Activated CD4-positive, alpha-beta T cell treated with anti-CD3 and anti-CD28 coated beads for 36 hours (primary cell): ENCODE results near the gene MACROD2. TPM values are rescaled to one million over a fixed set of nuclear protein-coding genes. Genes with fewer than 3 reads are reported as not detected.

Source experiments
- ATAC-seq: fragments of 200-7000 bp; cut with Tn5 transposase; one replicate; pipeline ENCODE4 v1.10.0; 2021; ENCODE audit warnings: mild to moderate bottlenecking, moderate library complexity
- CTCF ChIA-PET: fragments of 350-600 bp; sonication (Branson Sonifier 250); formaldehyde crosslinking; loops from one replicate; lab custom pipeline; 2021; ENCODE audit warnings: antibody characterized with exemption; lab: Charles Lee
- POLR2A ChIA-PET: fragments of 350-600 bp; sonication (Branson Sonifier 250); formaldehyde crosslinking; loops from one replicate; lab custom pipeline; 2021; ENCODE audit warnings: antibody characterized with exemption, inconsistent platforms; lab: Charles Lee
- DNase-seq: peaks from one replicate; pipeline ENCODE4 v3.0.0-alpha.2; 2020
- H3K27ac Mint-ChIP-seq: one replicate; pipeline ENCODE4 v1.8.0; 2021; ENCODE audit warnings: mixed read lengths
- H3K27me3 Mint-ChIP-seq: one replicate; pipeline ENCODE4 v1.8.0; 2021; ENCODE audit warnings: mixed read lengths
- H3K36me3 Mint-ChIP-seq: one replicate; pipeline ENCODE4 v1.8.0; 2021; ENCODE audit warnings: low read depth, mixed read lengths
- H3K4me1 Mint-ChIP-seq: one replicate; pipeline ENCODE4 v1.8.0; 2021; ENCODE audit warnings: mixed read lengths
- H3K4me3 Mint-ChIP-seq: one replicate; pipeline ENCODE4 v1.8.0; 2021; ENCODE audit warnings: mild to moderate bottlenecking, moderate library complexity, mixed read lengths
- H3K9me3 Mint-ChIP-seq: one replicate; pipeline ENCODE4 v1.8.0; 2021; ENCODE audit warnings: low read depth, mixed read lengths
- intact Hi-C, 2 experiments: fragments of 100-400 bp; cut with DNase I in 1 of 2; cut with micrococcal nuclease in 1 of 2; formaldehyde crosslinking; loops; one replicate each; pipeline versions ENCODE4 v1.14.2 to v1.15.1; 2022 to 2024; cut with DNase I, micrococcal nuclease
- total RNA-seq, 2 experiments: library from RNA; stranded (reverse); gene quantifications; one replicate each; pipeline ENCODE4 v1.2.3, GENCODE V29; 2021

Gene MACROD2
- total RNA-seq, 2 experiments from 2014 or later: not detected

- Mint-ChIP-seq H3K27me3 (no peaks in the 10 kb centered on the region), H3K36me3 (no peaks in the 10 kb centered on the region), H3K4me3 (no peak overlapping the region), H3K9me3 (no peaks in the 10 kb centered on the region), H3K4me1 (no peaks in the 10 kb centered on the region), H3K27ac (no peak overlapping the region)
- ChIA-PET CTCF (interaction anchor here (0.7 to 1.2 kb wide), 2 partner anchors 12 to 1136 kb away, joined by 3 read pairs; no protein-coding TSS in a partner anchor), POLR2A (no interaction called here)
- DNase-seq (no peak), ATAC-seq (no peak)
- intact Hi-C loops: no loop called here
These were observed 1660.8 kb downstream of the MACROD2 start for GRCh38 chr20:15656124-15656523.

DNA sequence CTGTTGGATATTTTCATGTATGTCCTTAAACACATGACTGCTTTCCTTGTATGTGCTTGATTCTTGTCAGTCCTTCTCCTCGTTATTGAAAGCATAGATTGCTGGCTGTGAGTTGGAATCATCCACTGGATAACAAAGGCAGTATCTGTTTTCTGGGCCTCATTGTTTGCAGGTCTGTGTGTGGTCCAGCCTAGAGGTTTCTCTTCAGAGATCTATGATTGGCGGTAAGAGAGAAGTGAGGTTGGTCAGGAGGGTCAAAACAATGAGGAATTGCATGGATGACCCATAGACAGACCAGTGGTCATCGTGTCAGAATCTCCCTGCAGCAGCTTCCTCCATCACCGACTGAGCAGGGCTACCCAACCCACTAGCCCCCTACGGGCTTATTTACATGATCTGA is 1663.0 kb downstream of the MACROD2 start:
- POLR2A ChIA-PET: no interaction called here
- Mint-ChIP-seq H3K27ac (no peak overlapping the region), H3K36me3 (no peaks in the 10 kb centered on the region)

DNA sequence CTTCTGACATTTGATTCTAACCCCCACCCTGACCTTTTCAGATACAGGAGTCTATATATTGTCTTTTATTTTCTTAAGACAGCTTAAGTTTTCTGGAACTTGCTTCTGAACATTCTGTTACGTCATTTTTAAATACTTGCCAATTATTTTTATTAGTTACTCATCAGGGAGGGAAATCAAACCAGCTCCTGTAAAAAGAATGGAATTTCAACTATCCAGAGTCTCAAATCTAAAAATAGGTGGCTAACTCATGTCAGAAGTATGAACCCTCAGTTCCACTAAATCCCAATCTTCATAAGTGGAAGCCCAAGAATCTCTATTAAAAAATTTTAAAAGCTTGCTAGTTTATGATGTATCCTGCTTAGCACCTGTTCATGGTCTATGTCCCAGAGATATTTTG is 1677.9 kb downstream of the MACROD2 start:
- Mint-ChIP-seq H3K4me1 (no peaks in the 10 kb centered on the region), H3K9me3 (peaks cover 8% of the 10 kb centered on the region), H3K27ac (no peak overlapping the region), H3K4me3 (no peak overlapping the region), H3K36me3 (no peaks in the 10 kb centered on the region), H3K27me3 (no peaks in the 10 kb centered on the region)
- ChIA-PET POLR2A (no interaction called here), CTCF (interaction anchor here (0.6 kb wide), 1 partner anchor 10 kb away, joined by 3 read pairs; no protein-coding TSS in a partner anchor)
- DNase-seq (no peak), ATAC-seq (no peak)
- intact Hi-C loops: no loop called here

More for the DNA sequence above, 1663.0 kb downstream of the MACROD2 start:
- no peak overlapping the region for H3K4me3 Mint-ChIP-seq
- no peaks in the 10 kb centered on the region for H3K27me3 Mint-ChIP-seq
- intact Hi-C loops: no loop called here
- CTCF ChIA-PET: interaction anchor here (0.6 kb wide), 1 partner anchor 1305 kb away, joined by 3 read pairs; no protein-coding TSS in a partner anchor
- no peaks in the 10 kb centered on the region for H3K9me3 Mint-ChIP-seq
- ATAC-seq: no peak
- DNase-seq: no peak
- no peaks in the 10 kb centered on the region for H3K4me1 Mint-ChIP-seq

DNA sequence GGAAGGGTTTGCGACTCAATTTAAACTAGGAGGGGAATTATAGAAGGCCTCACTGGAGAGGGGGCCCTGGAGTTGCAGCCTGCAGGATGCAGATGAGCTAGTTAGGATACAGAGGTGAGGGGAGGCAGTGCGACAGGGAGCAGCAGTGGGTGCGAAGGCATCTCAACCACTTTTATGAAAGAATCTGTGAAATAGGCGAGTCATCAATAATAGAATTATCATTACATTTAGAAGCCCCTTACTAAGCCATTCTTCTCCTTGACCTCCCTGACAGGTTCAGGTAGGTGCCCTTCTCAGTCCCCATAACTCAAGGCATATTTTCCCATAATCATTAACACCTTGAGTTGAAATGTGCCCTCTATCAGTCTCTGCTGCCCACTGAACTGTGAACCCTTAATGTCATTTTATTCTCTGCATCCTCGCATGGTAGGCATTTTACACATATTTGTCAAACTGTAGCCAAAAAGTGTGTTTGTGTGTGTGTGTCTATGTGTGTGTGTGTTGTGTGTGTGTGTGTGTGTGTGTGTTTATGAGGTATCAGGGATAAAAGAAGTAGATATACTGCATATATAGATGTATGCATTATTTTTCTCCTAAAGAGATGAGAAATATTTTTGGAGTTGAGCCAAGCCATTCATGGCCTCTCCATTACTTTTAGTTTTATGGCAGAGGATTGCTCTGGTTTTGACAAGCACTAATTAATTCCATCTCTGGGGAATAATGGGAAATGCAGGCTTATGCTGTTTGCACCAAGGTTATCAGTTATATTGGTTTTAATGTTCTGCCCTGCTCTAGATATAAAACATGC is 1679.1 kb downstream of the MACROD2 start:
- ChIA-PET POLR2A (no interaction called here), CTCF (interaction anchor here (0.6 kb wide), 1 partner anchor 704 kb away, joined by 3 read pairs; no protein-coding TSS in a partner anchor)
- DNase-seq: no peak
- intact Hi-C loops: no loop called here
- peaks cover 6% of the 10 kb centered on the region for H3K9me3 Mint-ChIP-seq
- no peaks in the 10 kb centered on the region for H3K36me3 Mint-ChIP-seq
- no peaks in the 10 kb centered on the region for H3K27me3 Mint-ChIP-seq
- no peak overlapping the region for H3K27ac Mint-ChIP-seq
- H3K4me3 Mint-ChIP-seq: no peak overlapping the region
- no peak for ATAC-seq
- H3K4me1 Mint-ChIP-seq: no peaks in the 10 kb centered on the region

DNA sequence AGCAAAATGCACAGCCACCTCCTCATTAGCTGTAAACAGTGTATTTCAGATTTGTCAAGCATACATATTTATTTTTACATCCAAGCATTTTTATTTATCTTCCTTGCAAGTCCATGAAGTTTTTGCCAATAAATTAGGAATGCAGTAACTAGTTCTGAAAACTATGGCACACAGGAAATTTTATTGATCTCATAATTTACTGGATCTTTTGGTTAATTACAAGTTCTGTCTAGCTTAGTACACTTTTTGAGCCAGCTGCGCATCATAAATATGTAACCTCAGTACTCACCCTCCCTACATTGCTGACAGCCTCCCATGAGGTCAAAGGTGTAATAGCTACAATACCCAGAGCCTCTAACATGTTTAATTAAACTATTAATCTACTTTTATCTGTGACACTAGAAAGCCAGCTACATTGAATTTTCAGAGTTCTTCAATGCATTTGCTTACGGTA is 1679.8 kb downstream of the MACROD2 start:
- intact Hi-C loops: no loop called here
- Mint-ChIP-seq H3K27me3 (no peaks in the 10 kb centered on the region), H3K4me3 (no peak overlapping the region), H3K4me1 (no peaks in the 10 kb centered on the region), H3K36me3 (no peaks in the 10 kb centered on the region), H3K27ac (no peak overlapping the region), H3K9me3 (peaks cover 6% of the 10 kb centered on the region)
- ChIA-PET CTCF (no interaction called here), POLR2A (no interaction called here)
- no peak for DNase-seq
- no peak for ATAC-seq

- Mint-ChIP-seq H3K27ac (no peak overlapping the region), H3K4me1 (no peaks in the 10 kb centered on the region), H3K27me3 (no peaks in the 10 kb centered on the region), H3K36me3 (no peaks in the 10 kb centered on the region), H3K9me3 (peaks cover 3% of the 10 kb centered on the region), H3K4me3 (no peak overlapping the region)
- ATAC-seq: no peak
- ChIA-PET CTCF (no interaction called here), POLR2A (no interaction called here)
- no peak for DNase-seq
- intact Hi-C loops: no loop called here
These were observed 1680.6 kb downstream of the MACROD2 start for GRCh38 chr20:15675813-15676484.

DNA sequence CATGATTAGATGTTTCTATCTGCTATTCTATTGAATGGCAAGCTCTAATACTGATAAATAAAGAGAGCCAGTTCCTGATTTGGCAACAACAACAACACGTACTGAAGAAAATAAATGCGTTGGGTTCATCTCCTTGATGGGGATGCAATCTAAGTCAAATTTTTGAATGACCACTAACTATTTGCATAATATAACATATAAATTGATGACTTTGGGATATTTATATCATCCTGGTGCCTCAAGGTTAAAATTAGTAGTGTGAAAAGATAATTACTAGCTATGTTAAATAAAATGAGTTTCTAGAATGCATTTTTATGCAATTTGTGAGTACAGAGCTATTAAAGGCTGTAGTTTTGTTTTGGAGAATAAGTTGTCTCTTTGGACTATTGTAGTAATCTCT is 1681.5 kb downstream of the MACROD2 start:
- Mint-ChIP-seq H3K27ac (no peak overlapping the region), H3K4me3 (no peak overlapping the region), H3K36me3 (no peaks in the 10 kb centered on the region), H3K27me3 (no peaks in the 10 kb centered on the region), H3K4me1 (no peaks in the 10 kb centered on the region), H3K9me3 (no peaks in the 10 kb centered on the region)
- ATAC-seq (no peak), DNase-seq (no peak)
- POLR2A ChIA-PET: no interaction called here
- CTCF ChIA-PET: no interaction called here
- intact Hi-C loops: no loop called here

GRCh38 chr20:15682690-15683089 is 1687.4 kb downstream of the MACROD2 start:
- Mint-ChIP-seq H3K27me3 (no peaks in the 10 kb centered on the region), H3K4me1 (no peaks in the 10 kb centered on the region), H3K4me3 (no peak overlapping the region), H3K27ac (no peak overlapping the region), H3K9me3 (no peaks in the 10 kb centered on the region), H3K36me3 (no peaks in the 10 kb centered on the region)
- ATAC-seq (no peak), DNase-seq (no peak)
- intact Hi-C loops: no loop called here
- CTCF ChIA-PET: no interaction called here
- POLR2A ChIA-PET: no interaction called here

GRCh38 chr20:15692570-15692969 is 1697.3 kb downstream of the MACROD2 start:
- DNase-seq (no peak), ATAC-seq (no peak)
- Mint-ChIP-seq H3K27me3 (no peaks in the 10 kb centered on the region), H3K4me3 (no peak overlapping the region), H3K4me1 (no peaks in the 10 kb centered on the region), H3K9me3 (peaks cover 13% of the 10 kb centered on the region), H3K36me3 (no peaks in the 10 kb centered on the region), H3K27ac (no peak overlapping the region)
- intact Hi-C loops: no loop called here
- ChIA-PET POLR2A (no interaction called here), CTCF (no interaction called here)

DNA sequence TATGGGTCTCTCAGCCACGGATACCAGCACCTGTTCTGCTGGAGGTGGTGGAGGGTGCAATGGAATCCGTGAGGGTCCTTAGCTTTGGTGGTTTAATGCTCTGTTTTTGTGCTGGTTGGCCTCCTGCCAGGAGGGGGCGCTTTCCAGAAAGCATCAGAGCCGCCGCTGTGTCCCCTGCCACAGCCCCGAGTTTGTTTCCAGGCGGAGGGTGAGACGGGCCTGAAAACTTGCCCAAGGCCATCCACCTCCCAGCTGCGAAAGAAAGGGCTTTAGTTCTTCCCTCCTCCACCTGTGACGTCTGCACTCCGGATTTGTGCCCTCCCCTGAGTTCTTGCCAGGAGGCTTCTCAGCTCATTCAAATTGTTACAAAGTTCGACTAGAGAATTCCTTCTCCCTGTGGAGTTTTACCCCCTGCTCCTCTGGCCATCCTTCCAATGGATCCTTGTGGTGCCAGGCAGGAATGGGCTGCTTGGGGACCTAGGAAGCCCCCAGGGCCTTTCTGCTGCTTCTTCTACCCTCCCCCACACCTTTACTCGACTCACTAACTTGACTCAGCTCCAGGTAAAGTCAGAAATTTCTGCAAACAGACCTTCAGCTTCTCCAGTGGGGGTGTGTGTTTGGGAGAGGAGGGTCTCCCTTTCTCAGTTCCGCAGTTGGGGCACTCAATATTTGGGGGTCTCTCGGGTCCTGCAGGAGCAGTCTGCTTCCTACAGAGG is 1704.3 kb downstream of the MACROD2 start:
- Mint-ChIP-seq H3K9me3 (peaks cover 3% of the 10 kb centered on the region), H3K4me1 (no peaks in the 10 kb centered on the region), H3K4me3 (no peak overlapping the region), H3K27ac (no peak overlapping the region), H3K36me3 (no peaks in the 10 kb centered on the region), H3K27me3 (no peaks in the 10 kb centered on the region)
- intact Hi-C loops: loop anchor here in 1 of 2 experiments (10.0 kb wide), 1 partner anchor 775 kb away; no protein-coding TSS in a partner anchor
- peak; percentile 4 for DNase-seq
- POLR2A ChIA-PET: no interaction called here
- ATAC-seq: no peak
- CTCF ChIA-PET: no interaction called here

GRCh38 chr20:15700147-15700765 is 1704.9 kb downstream of the MACROD2 start:
- no peaks in the 10 kb centered on the region for H3K27me3 Mint-ChIP-seq
- ATAC-seq: no peak
- CTCF ChIA-PET: no interaction called here
- POLR2A ChIA-PET: no interaction called here
- no peak overlapping the region for H3K27ac Mint-ChIP-seq
- H3K9me3 Mint-ChIP-seq: peaks cover 3% of the 10 kb centered on the region
- H3K4me1 Mint-ChIP-seq: no peaks in the 10 kb centered on the region
- H3K36me3 Mint-ChIP-seq: no peaks in the 10 kb centered on the region
- intact Hi-C loops: loop anchor here in 1 of 2 experiments (10.0 kb wide), 1 partner anchor 775 kb away; no protein-coding TSS in a partner anchor
- DNase-seq: no peak
- no peak overlapping the region for H3K4me3 Mint-ChIP-seq
